ENCODE data around the gene CPSF7.

Gene CPSF7

GRCh38 chr11:61367406-61367805, 62.4 kb downstream of the CPSF7 start:
- H3K36me3 Mint-ChIP-seq (ENCODE audit: low read depth), result peaks cover 59% of the 10 kb centered on the region
- H3K9me3 Mint-ChIP-seq, result peaks cover 4% of the 10 kb centered on the region
- no peak for DNase-seq (ENCODE audit: low spot score)
- H3K4me1 Mint-ChIP-seq (ENCODE audit: low read depth), result peaks cover 17% of the 10 kb centered on the region
- no peaks in the 10 kb centered on the region for H3K27me3 Mint-ChIP-seq (ENCODE audit: low read depth)
- H3K4me3 Mint-ChIP-seq, result no peak overlapping the region
- H3K27ac Mint-ChIP-seq, result no peak overlapping the region

- peaks cover 27% of the 10 kb centered on the region for H3K4me1 Mint-ChIP-seq (ENCODE audit: low read depth)
- H3K4me3 Mint-ChIP-seq, result peak overlapping the region; percentile 97
- H3K36me3 Mint-ChIP-seq (ENCODE audit: low read depth), result peaks cover 39% of the 10 kb centered on the region
- no peak overlapping the region for H3K27ac Mint-ChIP-seq
- no peaks in the 10 kb centered on the region for H3K27me3 Mint-ChIP-seq (ENCODE audit: low read depth)
- no peaks in the 10 kb centered on the region for H3K9me3 Mint-ChIP-seq
- DNase-seq (ENCODE audit: low spot score), result no peak
Measured at GRCh38 chr11:61364012-61364675, 65.6 kb downstream of the CPSF7 start.

GRCh38 chr11:61362542-61362875, 67.3 kb downstream of the CPSF7 start:
- peak overlapping the region; percentile 97 for H3K4me3 Mint-ChIP-seq
- H3K9me3 Mint-ChIP-seq, result no peaks in the 10 kb centered on the region
- peaks cover 29% of the 10 kb centered on the region for H3K36me3 Mint-ChIP-seq (ENCODE audit: low read depth)
- peaks cover 28% of the 10 kb centered on the region for H3K4me1 Mint-ChIP-seq (ENCODE audit: low read depth)
- H3K27me3 Mint-ChIP-seq (ENCODE audit: low read depth), result no peaks in the 10 kb centered on the region
- H3K27ac Mint-ChIP-seq, result peak overlapping the region; percentile 96
- DNase-seq (ENCODE audit: low spot score), result no peak

- H3K27ac Mint-ChIP-seq, result peak within 1 kb of the TSS; percentile 96
- peaks cover 30% of the 10 kb centered on the region for H3K4me1 Mint-ChIP-seq (ENCODE audit: low read depth)
Measured at GRCh38 chr11:61361741-61362541, 67.8 kb downstream of the CPSF7 start, which contains the start of the genes CYB561A3 and TMEM138. Gene CYB561A3, minus strand, starts transcription at chr11:61361882. Its CDS starts 5,169 bp downstream, at chr11:61356713. Gene TMEM138, plus strand, starts transcription at chr11:61362374. Its CDS starts 2,017 bp downstream, at chr11:61364391.

GRCh38 chr11:61361237-61361740, 68.5 kb downstream of the CPSF7 start:
- peaks cover 33% of the 10 kb centered on the region for H3K4me1 Mint-ChIP-seq (ENCODE audit: low read depth)
- peak overlapping the region; percentile 96 for H3K27ac Mint-ChIP-seq
- H3K4me3 Mint-ChIP-seq, result peak overlapping the region; percentile 97
- H3K36me3 Mint-ChIP-seq (ENCODE audit: low read depth), result peaks cover 21% of the 10 kb centered on the region
- H3K27me3 Mint-ChIP-seq (ENCODE audit: low read depth), result no peaks in the 10 kb centered on the region
- H3K9me3 Mint-ChIP-seq, result no peaks in the 10 kb centered on the region
- DNase-seq (ENCODE audit: low spot score), result no peak

More at GRCh38 chr11:61361741-61362541, 67.8 kb downstream of the CPSF7 start, which contains the start of the genes CYB561A3 and TMEM138:
- peak; percentile 95 for DNase-seq (ENCODE audit: low spot score)
- peak within 1 kb of the TSS; percentile 97 for H3K4me3 Mint-ChIP-seq
- H3K36me3 Mint-ChIP-seq (ENCODE audit: low read depth), result peaks cover 24% of the 10 kb centered on the region
- no peaks in the 10 kb centered on the region for H3K9me3 Mint-ChIP-seq
- H3K27me3 Mint-ChIP-seq (ENCODE audit: low read depth), result no peaks in the 10 kb centered on the region

GRCh38 chr11:61359516-61359915, 70.3 kb downstream of the CPSF7 start:
- Mint-ChIP-seq H3K27me3 (ENCODE audit: low read depth) (no peaks in the 10 kb centered on the region), H3K36me3 (ENCODE audit: low read depth) (peaks cover 19% of the 10 kb centered on the region), H3K9me3 (no peaks in the 10 kb centered on the region), H3K27ac (no peak overlapping the region), H3K4me1 (ENCODE audit: low read depth) (peaks cover 35% of the 10 kb centered on the region), H3K4me3 (peak overlapping the region; percentile 21)
- DNase-seq (ENCODE audit: low spot score), result no peak

GRCh38 chr11:61358566-61358965, 71.2 kb downstream of the CPSF7 start:
- DNase-seq (ENCODE audit: low spot score), result no peak
- Mint-ChIP-seq H3K27ac (no peak overlapping the region), H3K9me3 (no peaks in the 10 kb centered on the region), H3K4me1 (ENCODE audit: low read depth) (peaks cover 33% of the 10 kb centered on the region), H3K27me3 (ENCODE audit: low read depth) (no peaks in the 10 kb centered on the region), H3K36me3 (ENCODE audit: low read depth) (peaks cover 17% of the 10 kb centered on the region), H3K4me3 (no peak overlapping the region)

- no peak for DNase-seq (ENCODE audit: low spot score)
- Mint-ChIP-seq H3K36me3 (ENCODE audit: low read depth) (peaks cover 20% of the 10 kb centered on the region), H3K4me1 (ENCODE audit: low read depth) (peaks cover 28% of the 10 kb centered on the region), H3K27ac (no peak overlapping the region), H3K27me3 (ENCODE audit: low read depth) (no peaks in the 10 kb centered on the region), H3K4me3 (no peak overlapping the region), H3K9me3 (no peaks in the 10 kb centered on the region)
Measured at GRCh38 chr11:61357894-61358239, 71.9 kb downstream of the CPSF7 start.

GRCh38 chr11:61357233-61357893, 72.4 kb downstream of the CPSF7 start:
- no peak for DNase-seq (ENCODE audit: low spot score)
- peaks cover 18% of the 10 kb centered on the region for H3K36me3 Mint-ChIP-seq (ENCODE audit: low read depth)
- H3K4me1 Mint-ChIP-seq (ENCODE audit: low read depth), result peaks cover 26% of the 10 kb centered on the region
- H3K9me3 Mint-ChIP-seq, result no peaks in the 10 kb centered on the region
- H3K4me3 Mint-ChIP-seq, result no peak overlapping the region
- no peaks in the 10 kb centered on the region for H3K27me3 Mint-ChIP-seq (ENCODE audit: low read depth)
- H3K27ac Mint-ChIP-seq, result peak overlapping the region; percentile 45

GRCh38 chr11:61356706-61357105, 73.1 kb downstream of the CPSF7 start:
- H3K27ac Mint-ChIP-seq, result no peak overlapping the region
- no peaks in the 10 kb centered on the region for H3K9me3 Mint-ChIP-seq
- H3K4me3 Mint-ChIP-seq, result no peak overlapping the region
- DNase-seq (ENCODE audit: low spot score), result no peak
- no peaks in the 10 kb centered on the region for H3K27me3 Mint-ChIP-seq (ENCODE audit: low read depth)
- H3K36me3 Mint-ChIP-seq (ENCODE audit: low read depth), result peaks cover 18% of the 10 kb centered on the region
- H3K4me1 Mint-ChIP-seq (ENCODE audit: low read depth), result peaks cover 24% of the 10 kb centered on the region

- Mint-ChIP-seq H3K4me3 (no peak overlapping the region), H3K4me1 (ENCODE audit: low read depth) (peaks cover 9% of the 10 kb centered on the region), H3K36me3 (ENCODE audit: low read depth) (peaks cover 24% of the 10 kb centered on the region), H3K27me3 (ENCODE audit: low read depth) (no peaks in the 10 kb centered on the region), H3K9me3 (no peaks in the 10 kb centered on the region), H3K27ac (no peak overlapping the region)
- no peak for DNase-seq (ENCODE audit: low spot score)
Measured at GRCh38 chr11:61354208-61354607, 75.6 kb downstream of the CPSF7 start.

GRCh38 chr11:61353131-61354067, 76.4 kb downstream of the CPSF7 start:
- peaks cover 8% of the 10 kb centered on the region for H3K4me1 Mint-ChIP-seq (ENCODE audit: low read depth)
- H3K4me3 Mint-ChIP-seq, result no peak overlapping the region
- H3K27ac Mint-ChIP-seq, result no peak overlapping the region
- H3K27me3 Mint-ChIP-seq (ENCODE audit: low read depth), result no peaks in the 10 kb centered on the region
- no peak for DNase-seq (ENCODE audit: low spot score)
- no peaks in the 10 kb centered on the region for H3K9me3 Mint-ChIP-seq
- peaks cover 24% of the 10 kb centered on the region for H3K36me3 Mint-ChIP-seq (ENCODE audit: low read depth)
